ENCODE measurements around the gene AHCYL2. TPM values are rescaled to one million over a fixed set of nuclear protein-coding genes. Genes with fewer than 3 reads are reported as not detected.

AHCYL2 gene
- total and polyA plus RNA-seq, 2 experiments from 2014 or later = 7.8 to 29.4 TPM

DNA sequence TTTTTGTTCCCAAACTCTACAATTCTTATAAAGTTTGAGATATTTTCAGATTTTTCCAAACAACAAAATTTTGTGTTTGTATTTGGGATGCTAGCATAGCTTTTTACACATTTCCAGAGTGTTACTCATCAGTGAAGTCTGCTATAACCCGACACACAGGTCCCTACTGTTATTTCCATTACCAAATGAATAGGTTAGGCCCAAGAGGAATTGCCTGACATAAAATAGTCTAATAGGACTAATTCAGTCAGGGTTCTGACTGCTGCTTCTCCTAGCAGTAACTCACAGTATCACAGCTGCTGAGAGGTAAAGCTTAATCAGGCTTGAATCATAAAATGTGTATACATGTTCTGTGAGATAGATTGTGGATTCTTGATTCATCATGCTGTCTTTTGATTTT lies 160.3 kb downstream of the AHCYL2 start:
- H3K27me3 ChIP-seq (ENCODE audit: insufficient read depth) = no peaks in the 10 kb centered on the region
- H3K4me1 ChIP-seq (ENCODE audit: insufficient read depth) = peaks cover 26% of the 10 kb centered on the region
- no peak overlapping the region for H3K27ac ChIP-seq (ENCODE audit: low read depth)
- peak; percentile 30 for DNase-seq (ENCODE audit: low spot score)
- H3K27me3 Mint-ChIP-seq (ENCODE audit: insufficient read depth, low read depth, poor library complexity) = no peaks in the 10 kb centered on the region
- peak overlapping the region; percentile 13; the same call in 1 of the 2 replicates for H3K4me2 ChIP-seq
- H3K4me1 Mint-ChIP-seq = peaks cover 39% of the 10 kb centered on the region
- H3K36me3 ChIP-seq (ENCODE audit: insufficient read depth) = no peaks in the 10 kb centered on the region
- H3K4me3 ChIP-seq = no peak overlapping the region
- H3K79me2 ChIP-seq (replicated peaks; ENCODE audit: insufficient read depth) = no peaks in the 10 kb centered on the region
- peak; percentile 84 for ATAC-seq
- peaks cover 3% of the 10 kb centered on the region; the same call in 1 of the 2 replicates for H4K20me1 ChIP-seq (replicated peaks; ENCODE audit: insufficient read depth)
- no peaks in the 10 kb centered on the region for H3K36me3 Mint-ChIP-seq (ENCODE audit: low read depth)
- H3K4me3 Mint-ChIP-seq = peak overlapping the region; percentile 4; the same call in 1 of the 3 replicates
- no peaks in the 10 kb centered on the region for H3K9me3 Mint-ChIP-seq
- H3K27ac Mint-ChIP-seq = peak overlapping the region; percentile 34
- H2AFZ ChIP-seq = no peak overlapping the region
- no peaks in the 10 kb centered on the region for H3F3A ChIP-seq (replicated peaks; ENCODE audit: low read depth)
- TF ChIP-seq, protein P1, sequence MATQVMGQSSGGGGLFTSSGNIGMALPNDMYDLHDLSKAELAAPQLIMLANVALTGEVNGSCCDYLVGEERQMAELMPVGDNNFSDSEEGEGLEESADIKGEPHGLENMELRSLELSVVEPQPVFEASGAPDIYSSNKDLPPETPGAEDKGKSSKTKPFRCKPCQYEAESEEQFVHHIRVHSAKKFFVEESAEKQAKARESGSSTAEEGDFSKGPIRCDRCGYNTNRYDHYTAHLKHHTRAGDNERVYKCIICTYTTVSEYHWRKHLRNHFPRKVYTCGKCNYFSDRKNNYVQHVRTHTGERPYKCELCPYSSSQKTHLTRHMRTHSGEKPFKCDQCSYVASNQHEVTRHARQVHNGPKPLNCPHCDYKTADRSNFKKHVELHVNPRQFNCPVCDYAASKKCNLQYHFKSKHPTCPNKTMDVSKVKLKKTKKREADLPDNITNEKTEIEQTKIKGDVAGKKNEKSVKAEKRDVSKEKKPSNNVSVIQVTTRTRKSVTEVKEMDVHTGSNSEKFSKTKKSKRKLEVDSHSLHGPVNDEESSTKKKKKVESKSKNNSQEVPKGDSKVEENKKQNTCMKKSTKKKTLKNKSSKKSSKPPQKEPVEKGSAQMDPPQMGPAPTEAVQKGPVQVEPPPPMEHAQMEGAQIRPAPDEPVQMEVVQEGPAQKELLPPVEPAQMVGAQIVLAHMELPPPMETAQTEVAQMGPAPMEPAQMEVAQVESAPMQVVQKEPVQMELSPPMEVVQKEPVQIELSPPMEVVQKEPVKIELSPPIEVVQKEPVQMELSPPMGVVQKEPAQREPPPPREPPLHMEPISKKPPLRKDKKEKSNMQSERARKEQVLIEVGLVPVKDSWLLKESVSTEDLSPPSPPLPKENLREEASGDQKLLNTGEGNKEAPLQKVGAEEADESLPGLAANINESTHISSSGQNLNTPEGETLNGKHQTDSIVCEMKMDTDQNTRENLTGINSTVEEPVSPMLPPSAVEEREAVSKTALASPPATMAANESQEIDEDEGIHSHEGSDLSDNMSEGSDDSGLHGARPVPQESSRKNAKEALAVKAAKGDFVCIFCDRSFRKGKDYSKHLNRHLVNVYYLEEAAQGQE (IDR thresholded peaks at IDR 0.05; ENCODE audit: unreplicated experiment) = no peak
- TF ChIP-seq ZNF331 (CRISPR knock-in tag; IDR thresholded peaks at IDR 0.05; ENCODE audit: low read depth) = no peak
- TF ChIP-seq, protein P2, sequence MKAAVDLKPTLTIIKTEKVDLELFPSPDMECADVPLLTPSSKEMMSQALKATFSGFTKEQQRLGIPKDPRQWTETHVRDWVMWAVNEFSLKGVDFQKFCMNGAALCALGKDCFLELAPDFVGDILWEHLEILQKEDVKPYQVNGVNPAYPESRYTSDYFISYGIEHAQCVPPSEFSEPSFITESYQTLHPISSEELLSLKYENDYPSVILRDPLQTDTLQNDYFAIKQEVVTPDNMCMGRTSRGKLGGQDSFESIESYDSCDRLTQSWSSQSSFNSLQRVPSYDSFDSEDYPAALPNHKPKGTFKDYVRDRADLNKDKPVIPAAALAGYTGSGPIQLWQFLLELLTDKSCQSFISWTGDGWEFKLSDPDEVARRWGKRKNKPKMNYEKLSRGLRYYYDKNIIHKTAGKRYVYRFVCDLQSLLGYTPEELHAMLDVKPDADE (IDR thresholded peaks at IDR 0.05) = no peak
- TF ChIP-seq STAT1 (IDR thresholded peaks at IDR 0.05; ENCODE audit: unreplicated experiment) = no peak
- no peak for TF ChIP-seq EZH2phosphoT487 (IDR thresholded peaks at IDR 0.05; ENCODE audit: unreplicated experiment)
- TF ChIP-seq, protein P3, sequence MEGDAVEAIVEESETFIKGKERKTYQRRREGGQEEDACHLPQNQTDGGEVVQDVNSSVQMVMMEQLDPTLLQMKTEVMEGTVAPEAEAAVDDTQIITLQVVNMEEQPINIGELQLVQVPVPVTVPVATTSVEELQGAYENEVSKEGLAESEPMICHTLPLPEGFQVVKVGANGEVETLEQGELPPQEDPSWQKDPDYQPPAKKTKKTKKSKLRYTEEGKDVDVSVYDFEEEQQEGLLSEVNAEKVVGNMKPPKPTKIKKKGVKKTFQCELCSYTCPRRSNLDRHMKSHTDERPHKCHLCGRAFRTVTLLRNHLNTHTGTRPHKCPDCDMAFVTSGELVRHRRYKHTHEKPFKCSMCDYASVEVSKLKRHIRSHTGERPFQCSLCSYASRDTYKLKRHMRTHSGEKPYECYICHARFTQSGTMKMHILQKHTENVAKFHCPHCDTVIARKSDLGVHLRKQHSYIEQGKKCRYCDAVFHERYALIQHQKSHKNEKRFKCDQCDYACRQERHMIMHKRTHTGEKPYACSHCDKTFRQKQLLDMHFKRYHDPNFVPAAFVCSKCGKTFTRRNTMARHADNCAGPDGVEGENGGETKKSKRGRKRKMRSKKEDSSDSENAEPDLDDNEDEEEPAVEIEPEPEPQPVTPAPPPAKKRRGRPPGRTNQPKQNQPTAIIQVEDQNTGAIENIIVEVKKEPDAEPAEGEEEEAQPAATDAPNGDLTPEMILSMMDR (conservative IDR thresholded peaks at IDR 0.05; ENCODE audit: low read depth in 2 of 2) = no peak
- TF ChIP-seq NANOG (IDR thresholded peaks at IDR 0.05; ENCODE audit: borderline replicate concordance) = no peak
- no peak for TF ChIP-seq CREB1 (CRISPR knock-in tag; IDR thresholded peaks at IDR 0.05; ENCODE audit: low read depth)
- no peak for TF ChIP-seq JUNB (IDR thresholded peaks at IDR 0.05; ENCODE audit: unreplicated experiment)
- no peaks in the 10 kb centered on the region for H3K9me2 ChIP-seq (ENCODE audit: insufficient read depth)

DNA sequence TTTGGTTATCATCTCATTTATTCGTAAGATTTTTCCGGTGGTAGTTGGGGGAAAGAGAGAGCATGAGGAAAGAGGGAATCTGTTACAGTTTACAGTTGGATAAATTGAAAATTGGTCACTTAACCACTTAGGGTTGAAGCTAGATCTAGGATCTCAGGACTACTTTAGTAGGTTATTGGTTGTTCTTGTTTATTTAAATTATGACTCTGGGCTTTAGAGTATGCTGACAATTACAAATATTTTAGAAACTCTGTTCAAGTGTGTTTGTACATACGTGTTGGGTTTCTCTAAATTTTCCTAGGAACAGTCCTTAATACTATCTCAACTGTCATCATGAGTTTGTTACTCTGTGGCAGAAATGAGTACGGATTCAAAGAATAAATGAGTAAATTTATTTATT lies 160.8 kb downstream of the AHCYL2 start:
- H3K4me2 ChIP-seq = peak overlapping the region; percentile 13; the same call in 1 of the 2 replicates
- H3K4me1 Mint-ChIP-seq = peaks cover 39% of the 10 kb centered on the region
- no peak overlapping the region for H3K4me3 ChIP-seq
- H2AFZ ChIP-seq = no peak overlapping the region
- no peaks in the 10 kb centered on the region for H3F3A ChIP-seq (replicated peaks; ENCODE audit: low read depth)
- H3K27ac Mint-ChIP-seq = peak overlapping the region; percentile 34
- no peaks in the 10 kb centered on the region for H3K27me3 ChIP-seq (ENCODE audit: insufficient read depth)
- peaks cover 3% of the 10 kb centered on the region; the same call in 1 of the 2 replicates for H4K20me1 ChIP-seq (replicated peaks; ENCODE audit: insufficient read depth)
- H3K9me2 ChIP-seq (ENCODE audit: insufficient read depth) = no peaks in the 10 kb centered on the region
- no peaks in the 10 kb centered on the region for H3K36me3 Mint-ChIP-seq (ENCODE audit: low read depth)
- H3K4me3 Mint-ChIP-seq = peak overlapping the region; percentile 4; the same call in 1 of the 3 replicates
- no peaks in the 10 kb centered on the region for H3K79me2 ChIP-seq (replicated peaks; ENCODE audit: insufficient read depth)
- ATAC-seq (no peak), DNase-seq (ENCODE audit: low spot score) (no peak)
- H3K36me3 ChIP-seq (ENCODE audit: insufficient read depth) = no peaks in the 10 kb centered on the region
- H3K9me3 Mint-ChIP-seq = no peaks in the 10 kb centered on the region
- H3K4me1 ChIP-seq (ENCODE audit: insufficient read depth) = peaks cover 26% of the 10 kb centered on the region
- H3K27ac ChIP-seq (ENCODE audit: low read depth) = no peak overlapping the region
- H3K27me3 Mint-ChIP-seq (ENCODE audit: insufficient read depth, low read depth, poor library complexity) = no peaks in the 10 kb centered on the region
- TF ChIP-seq EZH2phosphoT487 (IDR thresholded peaks at IDR 0.05; ENCODE audit: unreplicated experiment) (no peak), EZH2 (IDR thresholded peaks at IDR 0.05; ENCODE audit: low read depth, unreplicated experiment) (no peak)

Measured in GM23338 (cell line).